Peyer's patch (tissue), 4 donors: ENCODE measurements around the gene SAA2. TPM values are rescaled to one million over a fixed set of nuclear protein-coding genes. Genes with fewer than 3 reads are reported as not detected.
"Not testable (repeated sequence)": the region's sequence is repeated elsewhere in the genome, so short reads cannot be mapped to it uniquely, and the experiment has no call there.

ENCODE experiments used
- DNase-seq, 3 donors: peaks; one replicate each; pipeline ENCODE4 v3.0.0-alpha.2; 2017 to 2019
- H3K27ac ChIP-seq, 4 donors: fragments of 200-600 bp; sonication (generic); one replicate each; pipeline ENCODE4 v1.5.1; 2016 to 2019
- H3K27me3 ChIP-seq, 2 donors: fragments of 200-600 bp; sonication (generic); one replicate each; pipeline ENCODE4 v1.5.1; 2019
- H3K36me3 ChIP-seq, 3 donors: fragments of 200-600 bp; sonication (generic); one replicate each; pipeline ENCODE4 v1.5.1; 2016 to 2019
- H3K4me1 ChIP-seq, 4 donors: fragments of 200-600 bp; sonication (generic); one replicate each; pipeline ENCODE4 v1.5.1; 2016 to 2019
- H3K4me3 ChIP-seq, 4 donors: fragments of 200-600 bp; sonication (generic); 1 replicate in 3 of 4; 2 replicates in 1 of 4; pipeline ENCODE4 v1.5.1; 2016 to 2019; ENCODE audit warnings: mild to moderate bottlenecking in 1 of 4
- H3K9me3 ChIP-seq, 4 donors: fragments of 200-600 bp; sonication (generic); one replicate each; pipeline ENCODE4 v1.5.1; 2016 to 2019; ENCODE audit warnings: mild to moderate bottlenecking in 1 of 4
- CTCF ChIP-seq, 6 experiments: fragments of 450-650 bp in 4 of 6; fragments of 200-600 bp in 2 of 6; sonication (generic) in 1 of 6; IDR thresholded peaks; one replicate each; pipeline ENCODE4 v1.5.1; 2017 to 2019; ENCODE audit warnings: antibody characterized with exemption in 6 of 6, mild to moderate bottlenecking in 3 of 6, moderate library complexity in 1 of 6
- POLR2A ChIP-seq, 2 donors: fragments of 450-650 bp; IDR thresholded peaks; one replicate each; pipeline ENCODE4 v1.5.1; 2017; ENCODE audit warnings: antibody characterized with exemption in 2 of 2, mild to moderate bottlenecking in 2 of 2, moderate library complexity in 2 of 2
- total RNA-seq, 4 donors: library from RNA; depleted of rRNA; stranded (reverse); fragments of >200 nt; gene quantifications; one replicate each; pipeline ENCODE4 v1.1.0, GENCODE V29; 2016

SAA2 gene
- total RNA-seq, 4 donors from 2014 or later = 3.9 TPM; not detected in 3

- Histone ChIP-seq H3K27me3 (no peaks in the 10 kb centered on the region), H3K4me1 (no peaks in the 10 kb centered on the region), H3K36me3 (no peaks in the 10 kb centered on the region), H3K4me3 (no peak overlapping the region), H3K9me3 (no peaks in the 10 kb centered on the region), H3K27ac (no peak overlapping the region)
- no peak for DNase-seq
- no peak for TF ChIP-seq CTCF (IDR thresholded peaks at IDR 0.05)
- no peak for TF ChIP-seq POLR2A (IDR thresholded peaks at IDR 0.05)
Measured at GRCh38 chr11:18221274-18221876, 27.1 kb downstream of the SAA2 start.

GRCh38 chr11:18209058-18209457, 39.4 kb downstream of the SAA2 start:
- no peak for DNase-seq
- Histone ChIP-seq H3K27me3 (no peaks in the 10 kb centered on the region), H3K27ac (no peak overlapping the region), H3K4me1 (no peaks in the 10 kb centered on the region), H3K36me3 (no peaks in the 10 kb centered on the region), H3K9me3 (no peaks in the 10 kb centered on the region), H3K4me3 (no peak overlapping the region)
- no peak for TF ChIP-seq POLR2A (IDR thresholded peaks at IDR 0.05)
- TF ChIP-seq CTCF (IDR thresholded peaks at IDR 0.05) = no peak

DNA sequence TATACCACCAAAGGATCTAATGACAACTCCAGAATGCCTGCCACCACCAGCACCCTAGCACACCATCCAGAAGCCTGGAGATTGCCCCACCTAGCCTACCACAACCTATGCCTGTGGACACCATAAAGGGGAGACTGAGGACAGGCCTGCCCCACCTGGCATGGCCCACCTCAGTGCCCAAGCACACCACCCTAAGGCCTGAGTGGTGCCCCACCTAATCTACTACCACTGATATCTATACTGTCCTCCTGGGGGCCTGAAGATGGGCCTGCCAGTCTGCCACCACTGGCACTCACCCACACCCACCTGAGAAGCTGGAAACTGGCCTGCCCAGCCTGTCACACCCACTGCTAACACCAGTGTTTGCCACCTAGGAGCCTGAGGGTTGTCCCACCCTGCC, 43.7 kb downstream of the SAA2 start:
- no peak for TF ChIP-seq CTCF (IDR thresholded peaks at IDR 0.05)
- TF ChIP-seq POLR2A (IDR thresholded peaks at IDR 0.05) = no peak
- H3K4me1 ChIP-seq = no peaks in the 10 kb centered on the region
- H3K9me3 ChIP-seq = no peaks in the 10 kb centered on the region

GRCh38 chr11:18204220-18204619, 44.2 kb downstream of the SAA2 start:
- Histone ChIP-seq H3K36me3 (no peaks in the 10 kb centered on the region), H3K27me3 (no peaks in the 10 kb centered on the region), H3K27ac (no peak overlapping the region), H3K4me1 (no peaks in the 10 kb centered on the region), H3K9me3 (no peaks in the 10 kb centered on the region), H3K4me3 (no peak overlapping the region)
- TF ChIP-seq POLR2A (IDR thresholded peaks at IDR 0.05) (no peak), CTCF (IDR thresholded peaks at IDR 0.05) (no peak)
- DNase-seq = no peak

More for the DNA sequence above, 43.7 kb downstream of the SAA2 start:
- Histone ChIP-seq H3K4me3 (no peak overlapping the region), H3K36me3 (no peaks in the 10 kb centered on the region), H3K27me3 (no peaks in the 10 kb centered on the region), H3K27ac (no peak overlapping the region)
- no peak for DNase-seq

DNA sequence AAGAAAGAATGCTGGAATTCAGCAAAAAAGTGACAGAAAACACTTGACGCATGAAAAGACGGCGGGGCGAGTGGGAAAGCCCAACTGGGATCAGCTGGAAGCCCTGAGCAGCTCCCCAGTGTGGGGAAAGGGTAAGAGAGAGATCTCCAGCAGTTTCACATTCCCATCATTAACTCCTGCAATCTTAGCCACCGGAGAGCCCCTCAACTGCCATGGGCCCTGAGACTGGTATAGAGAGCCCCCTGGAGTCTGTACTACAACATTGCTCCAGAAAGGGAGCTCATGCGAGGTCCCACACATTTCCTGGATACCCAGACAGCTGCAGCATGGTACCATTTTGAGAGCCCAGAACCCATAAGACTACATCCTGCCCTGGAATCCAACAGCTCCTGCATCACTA, 44.7 kb downstream of the SAA2 start:
- no peak for DNase-seq
- Histone ChIP-seq H3K9me3 (no peaks in the 10 kb centered on the region), H3K4me1 (no peaks in the 10 kb centered on the region), H3K27me3 (no peaks in the 10 kb centered on the region), H3K36me3 (no peaks in the 10 kb centered on the region), H3K4me3 (no peak overlapping the region), H3K27ac (no peak overlapping the region)
- TF ChIP-seq CTCF (IDR thresholded peaks at IDR 0.05) (no peak), POLR2A (IDR thresholded peaks at IDR 0.05) (no peak)

DNA sequence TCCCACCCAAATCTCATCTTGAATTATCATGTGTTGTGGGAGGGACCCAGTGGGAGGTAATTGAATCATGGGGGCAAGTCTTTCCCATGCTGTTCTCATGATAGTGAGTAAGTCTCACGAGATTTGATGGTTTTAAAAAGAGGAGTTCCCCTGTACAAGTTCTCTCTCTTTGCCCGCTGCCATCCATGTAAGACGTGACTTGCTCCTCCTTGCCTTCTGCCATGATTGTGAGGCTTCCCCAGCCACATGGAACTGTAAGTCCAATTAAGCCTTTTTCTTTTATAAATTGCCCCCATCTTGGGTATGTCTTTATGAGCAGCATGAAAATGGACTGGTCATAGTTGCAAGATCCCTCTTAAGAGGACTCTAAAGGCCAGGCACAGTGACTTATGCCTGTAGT, 50.7 kb downstream of the SAA2 start:
- H3K27ac ChIP-seq, H3K4me3 ChIP-seq, H3K27me3 ChIP-seq, H3K9me3 ChIP-seq, DNase-seq, H3K4me1 ChIP-seq, H3K36me3 ChIP-seq: not testable (repeated sequence)
